Loucy (cell line): ENCODE data around the gene CUX1.

Source experiments
- H2AFZ ChIP-seq: fragments of 200-600 bp; sonication (generic); 2 replicates; pipeline ENCODE4 v1.6.0; 2016; ENCODE audit warnings: antibody characterized with exemption, mild to moderate bottlenecking, low read length, moderate library complexity
- H3F3A ChIP-seq: fragments of 200-600 bp; 2 replicates; pipeline ENCODE4 v1.6.0; 2016; ENCODE audit warnings: antibody characterized with exemption, low read depth, mild to moderate bottlenecking
- H3K27me3 ChIP-seq: fragments of 200-600 bp; sonication (generic); 2 replicates; pipeline ENCODE4 v1.6.1; 2014; ENCODE audit warnings: low read length, mild to moderate bottlenecking; ENCODE audit not compliant: insufficient read depth, poor library complexity, severe bottlenecking
- H3K36me3 ChIP-seq: fragments of 200-600 bp; sonication (generic); 2 replicates; pipeline ENCODE4 v1.6.1; 2016; ENCODE audit warnings: low read length; ENCODE audit not compliant: insufficient read depth
- H3K4me1 ChIP-seq: fragments of 200-600 bp; sonication (generic); 2 replicates; pipeline ENCODE4 v1.5.1; 2014; ENCODE audit warnings: low read length, mild to moderate bottlenecking; ENCODE audit not compliant: insufficient read depth, poor library complexity, severe bottlenecking
- H3K4me2 ChIP-seq: fragments of 200-600 bp; sonication (generic); 2 replicates; pipeline ENCODE4 v1.6.0; 2014; ENCODE audit warnings: antibody characterized with exemption, low read length, low read depth, mild to moderate bottlenecking; ENCODE audit not compliant: poor library complexity, severe bottlenecking
- H3K4me3 ChIP-seq: fragments of 200-600 bp; sonication (generic); 2 replicates; pipeline ENCODE4 v1.5.1; 2014; ENCODE audit warnings: low read length, mild to moderate bottlenecking, mixed read lengths; ENCODE audit not compliant: poor library complexity, severe bottlenecking
- H3K79me2 ChIP-seq: fragments of 200-600 bp; sonication (generic); 2 replicates; pipeline ENCODE4 v1.6.1; 2014; ENCODE audit warnings: low read length; ENCODE audit not compliant: insufficient read depth
- H3K9ac ChIP-seq: fragments of 200-600 bp; sonication (generic); 2 replicates; pipeline ENCODE4 v1.6.0; 2014; ENCODE audit warnings: mild to moderate bottlenecking, low read depth, low read length, moderate library complexity; ENCODE audit not compliant: poor library complexity, severe bottlenecking
- H3K9me2 ChIP-seq: fragments of 200-600 bp; sonication (generic); replicated peaks from 2 replicates; pipeline ENCODE4 v1.6.1; 2016; ENCODE audit warnings: low read depth, low read length, mixed read lengths
- H3K9me3 ChIP-seq: fragments of 200-600 bp; sonication (generic); 2 replicates; pipeline ENCODE4 v1.6.1; 2014; ENCODE audit warnings: mild to moderate bottlenecking, antibody characterized with exemption, low read length, low read depth; ENCODE audit not compliant: insufficient read depth
- H4K20me1 ChIP-seq: fragments of 200-600 bp; sonication (generic); 2 replicates; pipeline ENCODE4 v1.6.0; 2014; ENCODE audit warnings: antibody characterized with exemption, low read length, mild to moderate bottlenecking; ENCODE audit not compliant: insufficient read depth, poor library complexity, severe bottlenecking
- EZH2phosphoT487 ChIP-seq: fragments of 200-600 bp; IDR thresholded peaks from 2 replicates; pipeline ENCODE4 v1.6.1; 2018; ENCODE audit warnings: antibody characterized with exemption, mild to moderate bottlenecking, moderate library complexity, borderline replicate concordance
- TF ChIP-seq, protein P1 (sequence below): fragments of 200-600 bp; sonication (generic); conservative IDR thresholded peaks from 2 replicates; pipeline ENCODE4 v1.5.1; 2014; ENCODE audit warnings: mild to moderate bottlenecking, antibody characterized with exemption, low read length

Gene CUX1

DNA sequence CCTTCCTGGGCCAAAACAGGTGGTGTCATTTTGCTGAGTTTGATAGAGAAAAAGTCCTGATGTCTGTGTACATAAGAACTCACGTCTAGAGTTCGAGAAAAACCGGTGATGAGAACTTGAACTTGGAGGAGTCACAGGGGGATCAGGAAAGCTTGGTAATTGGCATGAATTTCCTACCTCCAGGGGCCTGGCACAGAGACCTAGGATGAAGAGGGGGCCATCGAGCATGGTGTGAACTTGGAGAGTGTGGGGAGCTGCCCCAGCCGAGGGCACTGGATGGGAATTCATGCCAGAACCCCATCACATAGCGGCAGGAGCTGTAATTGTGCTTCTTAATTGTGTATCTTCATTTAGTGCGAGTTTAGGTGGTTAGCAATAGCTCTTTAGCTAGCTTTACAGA, 82.2 kb downstream of the CUX1 start:
- no peaks in the 10 kb centered on the region for H3K9me2 ChIP-seq
- H3K36me3 ChIP-seq, result peaks cover 3% of the 10 kb centered on the region; the same call in 1 of the 2 replicates
- H3K79me2 ChIP-seq, result peaks cover 97% of the 10 kb centered on the region
- no peak for TF ChIP-seq EZH2phosphoT487
- TF ChIP-seq, protein P1, sequence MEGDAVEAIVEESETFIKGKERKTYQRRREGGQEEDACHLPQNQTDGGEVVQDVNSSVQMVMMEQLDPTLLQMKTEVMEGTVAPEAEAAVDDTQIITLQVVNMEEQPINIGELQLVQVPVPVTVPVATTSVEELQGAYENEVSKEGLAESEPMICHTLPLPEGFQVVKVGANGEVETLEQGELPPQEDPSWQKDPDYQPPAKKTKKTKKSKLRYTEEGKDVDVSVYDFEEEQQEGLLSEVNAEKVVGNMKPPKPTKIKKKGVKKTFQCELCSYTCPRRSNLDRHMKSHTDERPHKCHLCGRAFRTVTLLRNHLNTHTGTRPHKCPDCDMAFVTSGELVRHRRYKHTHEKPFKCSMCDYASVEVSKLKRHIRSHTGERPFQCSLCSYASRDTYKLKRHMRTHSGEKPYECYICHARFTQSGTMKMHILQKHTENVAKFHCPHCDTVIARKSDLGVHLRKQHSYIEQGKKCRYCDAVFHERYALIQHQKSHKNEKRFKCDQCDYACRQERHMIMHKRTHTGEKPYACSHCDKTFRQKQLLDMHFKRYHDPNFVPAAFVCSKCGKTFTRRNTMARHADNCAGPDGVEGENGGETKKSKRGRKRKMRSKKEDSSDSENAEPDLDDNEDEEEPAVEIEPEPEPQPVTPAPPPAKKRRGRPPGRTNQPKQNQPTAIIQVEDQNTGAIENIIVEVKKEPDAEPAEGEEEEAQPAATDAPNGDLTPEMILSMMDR, result no peak
- H3K9me3 ChIP-seq, result no peaks in the 10 kb centered on the region
- peaks cover 87% of the 10 kb centered on the region for H4K20me1 ChIP-seq
- no peak overlapping the region for H3K4me2 ChIP-seq
- no peak overlapping the region for H3K9ac ChIP-seq
- H3K4me3 ChIP-seq, result no peak overlapping the region
- no peaks in the 10 kb centered on the region for H3F3A ChIP-seq
- no peaks in the 10 kb centered on the region for H3K27me3 ChIP-seq
- no peaks in the 10 kb centered on the region for H3K4me1 ChIP-seq
- no peak overlapping the region for H2AFZ ChIP-seq

DNA sequence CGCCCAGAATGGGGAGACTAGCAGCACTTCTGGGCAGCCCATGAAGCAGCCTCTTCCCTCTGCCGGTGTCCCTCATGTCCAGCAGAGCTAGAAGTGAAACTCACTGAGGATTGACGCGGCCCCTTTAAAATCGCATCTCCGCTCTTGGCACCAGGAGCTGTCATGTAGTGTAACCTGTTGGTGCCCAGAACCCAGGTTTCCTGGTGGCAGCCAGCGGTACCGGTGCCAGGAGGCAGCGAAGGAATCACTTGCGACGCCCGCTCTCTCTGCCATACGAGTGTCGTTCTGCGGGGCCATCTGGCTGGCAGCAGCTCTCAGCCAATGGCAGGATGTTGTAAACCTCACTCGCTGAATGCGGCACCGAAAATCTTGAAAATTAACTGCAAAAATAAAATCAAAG, 82.7 kb downstream of the CUX1 start:
- Histone ChIP-seq H3F3A (no peaks in the 10 kb centered on the region), H3K36me3 (peaks cover 3% of the 10 kb centered on the region; the same call in 1 of the 2 replicates), H3K79me2 (peaks cover 98% of the 10 kb centered on the region), H3K4me2 (no peak overlapping the region), H3K4me3 (no peak overlapping the region), H3K9ac (no peak overlapping the region), H3K9me2 (no peaks in the 10 kb centered on the region), H4K20me1 (peaks cover 88% of the 10 kb centered on the region), H3K9me3 (no peaks in the 10 kb centered on the region), H3K27me3 (no peaks in the 10 kb centered on the region), H2AFZ (no peak overlapping the region), H3K4me1 (no peaks in the 10 kb centered on the region)
- TF ChIP-seq, protein P1, result no peak
- TF ChIP-seq EZH2phosphoT487, result no peak

DNA sequence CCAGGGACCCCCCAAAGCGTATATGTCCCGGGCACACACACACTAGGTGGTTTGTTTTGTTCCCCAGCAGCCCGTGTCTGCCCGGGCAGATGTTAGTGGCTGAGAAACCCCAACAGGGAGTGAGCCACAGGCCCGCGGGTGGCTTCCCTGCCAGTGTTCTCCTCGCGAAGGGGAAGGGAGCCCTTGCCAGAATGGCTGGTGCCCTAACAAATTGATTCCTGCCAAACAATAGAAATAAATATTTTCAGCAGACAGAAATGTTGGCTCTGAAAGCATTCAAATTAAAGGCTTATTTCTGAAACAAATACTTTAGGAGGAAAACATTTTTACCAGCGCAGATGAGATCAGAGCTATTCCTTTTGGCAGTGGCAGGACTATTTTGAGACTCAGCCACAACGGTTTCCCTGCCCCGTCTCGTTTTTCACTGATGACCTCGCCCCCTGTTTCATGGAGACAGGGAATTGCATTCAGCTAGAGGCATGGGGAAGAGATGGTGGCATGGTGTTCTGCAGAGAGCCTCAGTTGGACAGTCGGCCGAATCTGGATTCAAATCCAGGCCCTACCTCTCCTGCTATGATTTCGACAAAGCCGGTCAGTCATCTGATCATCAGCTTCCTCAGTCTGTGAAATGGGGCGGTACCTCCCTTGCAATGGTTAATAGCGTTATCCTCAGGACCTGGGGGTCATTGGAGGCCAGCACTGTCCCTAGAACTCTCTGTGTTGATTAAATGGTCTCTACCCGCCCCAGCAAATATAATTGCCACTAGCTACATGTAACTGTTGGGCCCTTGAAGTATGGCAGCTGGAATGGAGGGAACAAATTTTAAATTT, 84.5 kb downstream of the CUX1 start:
- Histone ChIP-seq H3K36me3 (peaks cover 3% of the 10 kb centered on the region; the same call in 1 of the 2 replicates), H3K4me2 (no peak overlapping the region), H3K4me1 (no peaks in the 10 kb centered on the region), H3K9ac (no peak overlapping the region), H2AFZ (no peak overlapping the region), H3K27me3 (no peaks in the 10 kb centered on the region), H3K9me2 (no peaks in the 10 kb centered on the region), H3K4me3 (no peak overlapping the region), H3K79me2 (peaks cover 98% of the 10 kb centered on the region), H3K9me3 (no peaks in the 10 kb centered on the region), H4K20me1 (peaks cover 85% of the 10 kb centered on the region), H3F3A (no peaks in the 10 kb centered on the region)
- TF ChIP-seq, protein P1, result no peak
- TF ChIP-seq EZH2phosphoT487, result no peak
